OCI-LY7 (cell line): ENCODE data around the gene COL25A1. TPM values are rescaled to one million over a fixed set of nuclear protein-coding genes. Genes with fewer than 3 reads are reported as not detected.

Experiments used
- BruUV-seq: library from RNA; stranded (reverse); fragments of 400-500 nt; replicated peaks from 2 replicates; lab custom pipeline; 2021; lab: Mats Ljungman, UMichigan
- CTCF ChIA-PET: fragments of 300-600 bp; sonication (Branson Sonifier 250); formaldehyde crosslinking; loops from one replicate; lab custom pipeline; 2022; ENCODE audit warnings: antibody characterized with exemption; ENCODE audit not compliant: unreplicated experiment; lab: Charles Lee
- POLR2A ChIA-PET: fragments of 300-600 bp; sonication (Branson Sonifier 250); formaldehyde crosslinking; loops from one replicate; lab custom pipeline; 2022; ENCODE audit warnings: antibody characterized with exemption; lab: Charles Lee
- DNase-seq: peaks from one replicate; pipeline ENCODE4 v3.0.0-alpha.2; 2015; ENCODE audit warnings: low spot score
- H2AFZ ChIP-seq: fragments of 200-600 bp; sonication (generic), shearing (Covaris generic); 2 replicates; pipeline ENCODE4 v1.6.1; 2014; ENCODE audit warnings: mild to moderate bottlenecking, antibody characterized with exemption, low read length, moderate library complexity
- H3K27ac ChIP-seq: fragments of 200-600 bp; sonication (generic); 2 replicates; pipeline ENCODE4 v1.5.1; 2014; ENCODE audit warnings: mixed run types, low read depth, mild to moderate bottlenecking, moderate library complexity, low read length, inconsistent platforms; ENCODE audit not compliant: poor library complexity, severe bottlenecking
- H3K36me3 ChIP-seq: fragments of 200-600 bp; sonication (generic); 2 replicates; pipeline ENCODE4 v1.6.1; 2014; ENCODE audit warnings: mild to moderate bottlenecking, antibody characterized with exemption, low read length, moderate library complexity, mixed read lengths; ENCODE audit not compliant: insufficient read depth
- H3K4me1 ChIP-seq: fragments of 200-600 bp; sonication (generic); 2 replicates; pipeline ENCODE4 v1.5.1; 2014; ENCODE audit warnings: mild to moderate bottlenecking, low read length; ENCODE audit not compliant: insufficient read depth, poor library complexity, severe bottlenecking
- H3K4me2 ChIP-seq: fragments of 200-600 bp; sonication (generic); 2 replicates; pipeline ENCODE4 v1.6.1; 2014; ENCODE audit warnings: mild to moderate bottlenecking, low read length
- H3K4me3 ChIP-seq: fragments of 200-600 bp; sonication (generic); 2 replicates; pipeline ENCODE4 v1.5.1; 2014; ENCODE audit warnings: mild to moderate bottlenecking, low read depth, low read length; ENCODE audit not compliant: poor library complexity, severe bottlenecking
- H3K79me2 ChIP-seq: fragments of 200-600 bp; sonication (generic); 2 replicates; pipeline ENCODE4 v1.6.1; 2016; ENCODE audit warnings: low read depth, mild to moderate bottlenecking, low read length, moderate library complexity, mixed read lengths; ENCODE audit not compliant: insufficient read depth
- H3K9me2 ChIP-seq: fragments of 200-600 bp; sonication (generic); 2 replicates; pipeline ENCODE4 v1.6.1; 2016; ENCODE audit warnings: mild to moderate bottlenecking, low read length, mixed read lengths; ENCODE audit not compliant: insufficient read depth
- H3K9me3 ChIP-seq: fragments of 200-600 bp; sonication (generic); 2 replicates; pipeline ENCODE4 v1.6.1; 2014; ENCODE audit warnings: mild to moderate bottlenecking, mixed run types, low read length, mixed read lengths
- H4K20me1 ChIP-seq: fragments of 200-600 bp; sonication (generic); 2 replicates; pipeline ENCODE4 v1.6.1; 2014; ENCODE audit warnings: mild to moderate bottlenecking, antibody characterized with exemption, low read length, moderate library complexity, mixed read lengths; ENCODE audit not compliant: insufficient read depth
- CTCF ChIP-seq: fragments of 200-600 bp; sonication (generic); conservative IDR thresholded peaks from 2 replicates; pipeline ENCODE4 v1.5.1; 2014; ENCODE audit warnings: mild to moderate bottlenecking, antibody characterized with exemption, low read length, moderate library complexity, mixed read lengths
- EZH2phosphoT487 ChIP-seq: fragments of 200-600 bp; sonication (generic); IDR thresholded peaks from 2 replicates; pipeline ENCODE4 v1.6.1; 2018; ENCODE audit warnings: low read depth, borderline replicate concordance, mild to moderate bottlenecking, mixed run types, antibody characterized with exemption, low read length, moderate library complexity, mixed read lengths
- intact Hi-C: fragments of 100-400 bp; cut with micrococcal nuclease; formaldehyde crosslinking; loops from one replicate; pipeline ENCODE4 v1.10.0; 2022; ENCODE audit not compliant: unreplicated experiment
- total RNA-seq, 2 experiments: library from RNA; depleted of rRNA in 1 of 2; stranded (reverse); fragments of >200 nt in 1 of 2; shearing (Covaris generic) in 1 of 2; gene quantifications; 2 replicates each; pipeline ENCODE4 v1.2.3, GENCODE V29; 2014 to 2022

The COL25A1 gene
- total RNA-seq, 2 experiments from 2014 or later = not detected

GRCh38 chr4:109184491-109184961 is 117.9 kb downstream of the COL25A1 start:
- CTCF ChIA-PET = interaction anchor here (0.5 kb wide), 1 partner anchor 279 kb away, joined by 3 read pairs; no protein-coding TSS in a partner anchor
- BruUV-seq = no TSS peak
- no peaks in the 10 kb centered on the region for H3K79me2 ChIP-seq

GRCh38 chr4:109183931-109184490 is 118.4 kb downstream of the COL25A1 start:
- Histone ChIP-seq H3K9me2 (no peaks in the 10 kb centered on the region), H3K27ac (no peak overlapping the region), H4K20me1 (no peaks in the 10 kb centered on the region), H3K79me2 (no peaks in the 10 kb centered on the region), H3K9me3 (no peaks in the 10 kb centered on the region), H3K36me3 (no peaks in the 10 kb centered on the region), H3K4me3 (no peak overlapping the region), H2AFZ (no peak overlapping the region), H3K4me1 (no peaks in the 10 kb centered on the region), H3K4me2 (no peak overlapping the region)
- BruUV-seq = no TSS peak
- TF ChIP-seq EZH2phosphoT487 (no peak), CTCF (no peak)
- POLR2A ChIA-PET = no interaction called here
- no peak for DNase-seq
- CTCF ChIA-PET = interaction anchor here (0.5 kb wide), 1 partner anchor 279 kb away, joined by 3 read pairs; no protein-coding TSS in a partner anchor
- intact Hi-C loops = no loop called here

More at GRCh38 chr4:109184491-109184961, 117.9 kb downstream of the COL25A1 start:
- Histone ChIP-seq H3K27ac (no peak overlapping the region), H3K4me2 (no peak overlapping the region), H2AFZ (no peak overlapping the region), H4K20me1 (no peaks in the 10 kb centered on the region), H3K9me3 (no peaks in the 10 kb centered on the region), H3K9me2 (no peaks in the 10 kb centered on the region), H3K4me3 (no peak overlapping the region), H3K4me1 (no peaks in the 10 kb centered on the region), H3K36me3 (no peaks in the 10 kb centered on the region)
- intact Hi-C loops = no loop called here
- DNase-seq = no peak
- TF ChIP-seq CTCF = no peak
- no peak for TF ChIP-seq EZH2phosphoT487
- POLR2A ChIA-PET = interaction anchor here (1.0 kb wide), 1 partner anchor 90 kb away, joined by 3 read pairs; no protein-coding TSS in a partner anchor

DNA sequence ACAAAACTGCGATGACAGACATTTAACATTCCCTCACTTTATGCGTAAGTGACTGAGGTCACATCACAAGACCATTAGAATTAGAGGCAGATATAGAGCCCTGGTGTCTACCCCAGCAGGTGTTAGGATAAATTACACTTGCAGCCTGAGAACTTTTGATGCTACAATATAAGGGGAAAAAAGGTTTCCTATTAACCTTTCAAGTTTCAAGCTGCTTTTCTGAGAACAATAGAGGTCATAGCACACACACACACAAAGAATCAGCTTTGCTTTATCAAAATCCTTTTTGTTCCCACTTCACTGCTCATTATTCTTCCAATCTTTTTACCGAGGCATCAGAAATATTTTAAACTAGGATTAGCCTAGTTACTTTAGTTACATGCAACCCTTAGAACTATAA is 119.8 kb downstream of the COL25A1 start:
- CTCF ChIA-PET = no interaction called here
- Histone ChIP-seq H3K4me2 (no peak overlapping the region), H2AFZ (no peak overlapping the region), H3K36me3 (no peaks in the 10 kb centered on the region), H3K4me3 (no peak overlapping the region), H3K9me2 (no peaks in the 10 kb centered on the region), H3K9me3 (no peaks in the 10 kb centered on the region), H3K79me2 (no peaks in the 10 kb centered on the region), H3K27ac (no peak overlapping the region), H4K20me1 (no peaks in the 10 kb centered on the region), H3K4me1 (no peaks in the 10 kb centered on the region)
- intact Hi-C loops = no loop called here
- no peak for TF ChIP-seq CTCF
- no peak for TF ChIP-seq EZH2phosphoT487
- BruUV-seq = no TSS peak
- POLR2A ChIA-PET = no interaction called here
- DNase-seq = no peak
